Pancreas (tissue), 10 donors: ENCODE measurements around the gene PLD4. TPM values are rescaled to one million over a fixed set of nuclear protein-coding genes. Genes with fewer than 3 reads are reported as not detected.
A peak's percentile ranks its signal among the peaks of the same experiment; 100 is the strongest.

Source experiments
- ATAC-seq, 4 donors: fragments of 200-7000 bp; cut with Tn5 transposase; one replicate each; pipeline versions ENCODE4 v1.8.0 to v1.9.1; 2020; ENCODE audit warnings: mild to moderate bottlenecking in 4 of 4, moderate library complexity in 4 of 4
- DNase-seq, 6 donors: peaks; one replicate each; pipeline ENCODE4 v3.0.0-alpha.2; 2020
- FAIRE-seq: peaks from 2 replicates; lab custom pipeline; 2012; peaks lifted over from hg19 to GRCh38; lab: Jason Lieb, UNC
- H3K27ac ChIP-seq, 4 donors: fragments of 200-600 bp; sonication (generic); 1 replicate in 3 of 4; 2 replicates in 1 of 4; pipeline versions ENCODE4 v1.5.0 to v1.8.0; 2020
- H3K27me3 ChIP-seq, 4 donors: fragments of 200-600 bp; one replicate each; pipeline ENCODE4 v1.8.0; 2021
- H3K36me3 ChIP-seq, 3 donors: fragments of 200-600 bp; sonication (generic) in 1 of 3; one replicate each; pipeline versions ENCODE4 v1.5.0 to v1.8.0; 2020 to 2021
- H3K4me1 ChIP-seq, 3 donors: fragments of 200-600 bp; one replicate each; pipeline ENCODE4 v1.8.0; 2021
- H3K4me3 ChIP-seq, 4 donors: fragments of 200-600 bp; sonication (generic) in 2 of 4; one replicate each; pipeline versions ENCODE4 v1.5.0 to v1.8.0; 2020 to 2021
- H3K9me3 ChIP-seq, 4 donors: fragments of 200-600 bp; one replicate each; pipeline ENCODE4 v1.8.0; 2021
- WGBS, 2 donors: extraction: QIAGEN DNeasy Blood & Tissue Kit; methylation state at CpG; one replicate each; pipeline ENCODE4 v1.1.7; 2013; 5-methylcytosine and 5-hydroxymethylcytosine counted together
- intact Hi-C, 3 donors: fragments of 100-400 bp; cut with DNase I; formaldehyde crosslinking; loops; one replicate each; pipeline versions ENCODE4 v1.11.1 to v1.14.2; 2022
- polyA plus RNA-seq, 2 donors: library from polyadenylated mRNA; stranded (reverse); fragments of 200-250 nt; gene quantifications; one replicate each; pipeline ENCODE4 v1.2.3, GENCODE V29; 2013
- total RNA-seq, 6 donors: library from RNA; stranded (reverse); fragmentation: NEBNext Ultra II Directional in 4 of 6; extraction: Animal tissue kit (Norgen Biotek cat#: 25700) in 4 of 6; gene quantifications; one replicate each; pipeline versions ENCODE4 v1.2.1 to v1.2.4, GENCODE V29; 2021 to 2023
- TF ChIP-seq, protein P1 (sequence below), 4 donors: fragments of 200-600 bp; sonication (generic) in 3 of 4; IDR thresholded peaks; one replicate each; pipeline versions ENCODE4 v1.5.0 to v1.8.0; 2021; ENCODE audit warnings: antibody characterized with exemption in 4 of 4
- donor health status: healthy with polysubstance abuse.
- donor health status: DM: no; HTN: no; CAD: no; lungs with moderate emphysema.
- donor health status: DM: no; HTN: no; CAD: no.
- donor health status: control.
- donor health status: control.
- donor health status: Bipolar disorder and iron deficiency.
- donor health status: DM: yes; HTN: yes; CAD: no.
- donor health status: DM: no; HTN: no; CAD: no.
- donor health status: DM: no; HTN: no; CAD: no.
- donor health status: DM: yes; HTN: yes; CAD: no.

The PLD4 gene
- total and polyA plus RNA-seq, 8 donors = 0.19 to 12.5 (median 0.52) TPM

DNA sequence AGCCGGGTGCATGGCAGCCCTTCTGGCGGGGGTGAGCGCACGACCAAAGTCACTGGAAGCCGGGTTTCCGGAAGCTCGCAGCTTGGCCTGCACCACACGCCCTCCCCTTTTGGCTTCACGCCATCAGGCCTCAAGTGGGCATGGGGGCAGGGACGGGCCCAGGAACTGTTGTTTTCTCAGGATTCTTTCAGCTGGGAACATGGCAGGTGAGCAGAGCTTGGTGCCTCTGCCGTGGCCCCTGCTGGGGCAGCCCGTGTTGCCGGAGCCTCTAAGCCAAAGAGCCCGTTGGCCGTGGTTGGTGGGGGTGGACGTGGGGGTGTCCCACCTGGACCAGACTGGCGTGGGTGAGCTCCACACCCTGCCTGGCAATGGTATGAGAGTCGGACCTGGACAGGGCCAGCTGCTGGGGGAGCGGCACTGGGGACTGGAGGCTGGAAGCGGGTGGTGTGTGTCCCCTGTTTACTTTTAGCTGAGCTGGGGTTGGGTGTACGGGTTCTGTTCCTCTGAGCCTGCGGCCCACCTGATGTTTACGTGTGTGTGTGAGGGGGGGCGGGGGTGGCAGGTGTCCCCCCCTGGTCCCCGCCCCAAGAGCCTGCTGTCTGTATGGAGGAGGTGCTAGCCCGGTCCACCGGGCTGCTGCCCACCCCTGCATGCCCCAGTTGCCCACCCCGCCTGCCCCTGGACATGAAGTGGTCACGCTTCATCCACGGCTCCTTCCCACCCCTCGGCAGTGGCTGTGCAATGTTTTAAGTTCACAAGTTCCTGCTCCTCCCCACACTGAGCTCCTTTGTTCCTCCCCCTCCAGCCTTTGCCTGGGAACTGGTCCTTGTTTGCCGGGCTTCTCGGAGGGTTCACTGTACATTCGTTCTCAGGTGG is 28.7 kb upstream of the PLD4 start:
- FAIRE-seq (no peak), DNase-seq (peak; percentile 85 to 94 (median 88)), ATAC-seq (peak; percentile 74 to 81 (median 79))
- peaks cover 8 to 11% (median 9%) of the 10 kb centered on the region in 3 donors for H3K4me1 ChIP-seq
- peak overlapping the region; percentile 62 to 88 (median 72) for H3K27ac ChIP-seq
- intact Hi-C loops = no loop called here
- no peaks in the 10 kb centered on the region for H3K9me3 ChIP-seq
- TF ChIP-seq, protein P1, sequence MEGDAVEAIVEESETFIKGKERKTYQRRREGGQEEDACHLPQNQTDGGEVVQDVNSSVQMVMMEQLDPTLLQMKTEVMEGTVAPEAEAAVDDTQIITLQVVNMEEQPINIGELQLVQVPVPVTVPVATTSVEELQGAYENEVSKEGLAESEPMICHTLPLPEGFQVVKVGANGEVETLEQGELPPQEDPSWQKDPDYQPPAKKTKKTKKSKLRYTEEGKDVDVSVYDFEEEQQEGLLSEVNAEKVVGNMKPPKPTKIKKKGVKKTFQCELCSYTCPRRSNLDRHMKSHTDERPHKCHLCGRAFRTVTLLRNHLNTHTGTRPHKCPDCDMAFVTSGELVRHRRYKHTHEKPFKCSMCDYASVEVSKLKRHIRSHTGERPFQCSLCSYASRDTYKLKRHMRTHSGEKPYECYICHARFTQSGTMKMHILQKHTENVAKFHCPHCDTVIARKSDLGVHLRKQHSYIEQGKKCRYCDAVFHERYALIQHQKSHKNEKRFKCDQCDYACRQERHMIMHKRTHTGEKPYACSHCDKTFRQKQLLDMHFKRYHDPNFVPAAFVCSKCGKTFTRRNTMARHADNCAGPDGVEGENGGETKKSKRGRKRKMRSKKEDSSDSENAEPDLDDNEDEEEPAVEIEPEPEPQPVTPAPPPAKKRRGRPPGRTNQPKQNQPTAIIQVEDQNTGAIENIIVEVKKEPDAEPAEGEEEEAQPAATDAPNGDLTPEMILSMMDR (IDR thresholded peaks at IDR 0.05) = no peak
- peak overlapping the region in 2 of 4 donors; percentile 34 to 35 for H3K4me3 ChIP-seq
- 20 to 21% methylated on average over 31 to 34 of the region's 34 CpGs for WGBS, 2 donors
- H3K36me3 ChIP-seq = no peaks in the 10 kb centered on the region
- H3K27me3 ChIP-seq = no peaks in the 10 kb centered on the region

DNA sequence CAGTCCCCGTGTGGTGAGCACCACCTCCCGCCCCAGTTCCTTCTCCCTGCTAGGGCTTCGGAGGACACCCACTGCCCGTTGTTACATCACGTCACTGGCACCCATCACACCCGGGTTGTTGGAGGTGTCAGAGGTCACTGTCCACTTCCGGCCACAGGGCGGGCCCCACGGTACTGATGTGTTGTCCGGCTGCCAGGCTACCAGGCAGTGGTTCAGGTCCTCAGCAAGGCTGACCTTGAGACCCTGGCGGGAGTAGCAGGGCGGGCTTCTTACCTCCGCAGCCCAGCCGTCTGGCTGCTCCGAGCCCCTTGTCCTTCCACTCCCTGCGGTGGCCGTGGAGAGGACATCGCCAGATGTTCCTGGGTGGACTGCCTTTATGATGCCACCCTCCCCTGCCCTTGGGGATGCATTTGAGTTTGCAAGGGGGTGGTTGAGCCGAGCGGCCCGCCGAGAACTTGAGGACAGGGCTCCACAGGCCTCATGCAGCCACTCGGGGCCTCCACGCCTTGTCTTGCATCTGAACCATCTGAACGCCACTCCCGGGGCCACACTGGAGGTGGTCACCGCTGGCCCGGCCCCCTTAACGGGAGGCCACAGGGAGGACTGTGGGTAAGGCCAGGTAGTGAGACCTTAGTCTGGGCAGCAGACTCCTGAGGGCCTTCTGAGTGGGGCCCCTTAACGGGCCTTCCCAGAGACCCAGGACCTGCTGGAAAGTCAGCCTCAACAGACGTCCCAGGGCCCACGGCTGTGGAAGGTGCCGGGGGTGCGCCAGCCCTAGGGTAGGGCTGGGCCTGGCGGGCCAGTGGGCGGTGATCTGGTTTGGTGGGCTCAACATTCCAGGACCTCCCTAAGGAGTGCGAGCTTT is 27.1 kb upstream of the PLD4 start:
- FAIRE-seq = no peak
- no peaks in the 10 kb centered on the region for H3K36me3 ChIP-seq
- DNase-seq = peak in 5 of 6 donors; percentile 12 to 74 (median 29)

DNA sequence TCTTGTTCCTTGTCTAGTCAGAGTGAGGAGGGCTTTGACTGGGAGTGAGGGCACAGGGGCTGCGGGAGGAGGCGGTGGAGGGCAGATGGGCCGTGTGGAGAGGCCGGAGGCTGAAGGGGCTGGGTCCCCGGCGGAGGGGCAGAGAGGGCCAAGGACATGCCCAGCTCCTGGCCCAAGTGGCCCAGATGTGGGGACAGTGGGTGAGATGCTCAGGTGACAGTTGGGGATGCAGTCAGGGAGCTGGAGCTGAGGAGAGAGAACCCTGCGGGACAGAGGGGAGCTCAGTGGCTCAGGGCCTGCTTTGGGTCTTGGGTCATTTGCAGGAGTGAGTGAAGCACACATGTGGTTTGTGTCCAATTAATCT is 26.5 kb upstream of the PLD4 start:
- Histone ChIP-seq H3K27ac (no peak overlapping the region), H3K9me3 (no peaks in the 10 kb centered on the region), H3K27me3 (no peaks in the 10 kb centered on the region), H3K4me3 (no peak overlapping the region), H3K4me1 (peaks cover 8 to 11% (median 9%) of the 10 kb centered on the region in 3 donors), H3K36me3 (no peaks in the 10 kb centered on the region)
- ATAC-seq (no peak), FAIRE-seq (no peak), DNase-seq (peak in 1 of 6 donors; percentile 9)
- WGBS, 2 donors = 93% methylated on average over 7 of the region's 7 CpGs
- TF ChIP-seq, protein P1 (IDR thresholded peaks at IDR 0.05) = no peak
- intact Hi-C loops = no loop called here

More for the DNA sequence above, 27.1 kb upstream of the PLD4 start:
- no peaks in the 10 kb centered on the region for H3K9me3 ChIP-seq
- H3K4me3 ChIP-seq = no peak overlapping the region
- intact Hi-C loops = no loop called here
- H3K4me1 ChIP-seq = peaks cover 8 to 11% (median 9%) of the 10 kb centered on the region in 3 donors
- TF ChIP-seq, protein P1 (IDR thresholded peaks at IDR 0.05) = no peak
- 64 to 70% methylated on average over 37 of the region's 37 CpGs for WGBS, 2 donors
- no peaks in the 10 kb centered on the region for H3K27me3 ChIP-seq
- no peak overlapping the region for H3K27ac ChIP-seq
- ATAC-seq = no peak

DNA sequence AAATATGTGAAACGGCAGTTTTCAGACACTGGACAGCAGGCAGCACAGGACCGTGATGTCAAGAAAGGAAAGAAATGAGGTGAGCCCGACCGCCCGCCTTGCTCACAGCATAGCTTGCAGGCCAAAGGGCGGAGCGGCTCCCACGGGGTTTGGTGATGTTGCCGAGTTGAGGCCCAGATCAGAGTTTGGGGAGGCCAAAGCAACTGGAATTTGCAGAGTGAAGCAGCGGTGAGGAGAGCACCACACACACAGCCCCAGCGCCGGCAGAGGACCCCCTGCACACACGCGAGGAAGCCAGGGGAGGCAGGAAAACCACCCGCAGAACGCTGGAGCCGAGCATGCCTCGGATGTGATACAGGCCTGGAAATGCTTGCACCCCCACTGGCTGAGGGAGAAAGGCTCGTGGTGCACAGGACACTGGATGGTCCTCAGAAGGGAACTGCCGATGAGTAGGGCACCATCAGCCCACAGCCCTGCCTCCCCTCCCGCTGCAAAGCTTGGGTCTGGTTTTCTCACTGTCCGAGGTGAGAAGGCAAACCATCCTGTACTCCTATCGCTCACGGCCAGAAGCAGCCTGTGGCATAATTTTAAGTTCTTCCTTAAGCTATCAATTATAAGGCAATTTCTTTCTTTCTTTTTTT is 25.7 kb upstream of the PLD4 start:
- H3K36me3 ChIP-seq = no peaks in the 10 kb centered on the region
- peaks cover 8 to 11% (median 9%) of the 10 kb centered on the region in 3 donors for H3K4me1 ChIP-seq
- no peaks in the 10 kb centered on the region for H3K27me3 ChIP-seq
- H3K4me3 ChIP-seq = no peak overlapping the region
- peak in 3 of 6 donors; percentile 12 to 57 (median 15) for DNase-seq
- ATAC-seq = no peak
- H3K27ac ChIP-seq = no peak overlapping the region
- TF ChIP-seq, protein P1 (IDR thresholded peaks at IDR 0.05) = no peak
- intact Hi-C loops = no loop called here
- no peak for FAIRE-seq
- WGBS, 2 donors = 86 to 89% methylated on average over 24 of the region's 24 CpGs
- no peaks in the 10 kb centered on the region for H3K9me3 ChIP-seq
